Measurements from ENCODE around the gene OARD1.
"Not testable (repeated sequence)": the region's sequence is repeated elsewhere in the genome, so short reads cannot be mapped to it uniquely, and the experiment has no call there.

Gene OARD1

GRCh38 chr6:41028561-41029412, 43.4 kb downstream of the OARD1 start:
- H3K27ac ChIP-seq (ENCODE audit: low read depth, low read length) = no peak overlapping the region
- H3K4me3 ChIP-seq (ENCODE audit: low read depth in 1 of 5, low read length in 5 of 5) = peak overlapping the region in 4 of 5 donors; percentile 62 to 77 (median 74)
- H3K9ac ChIP-seq (ENCODE audit: low read length in 5 of 5) = peak overlapping the region in 4 of 5 donors; percentile 17 to 70 (median 62)
- no peaks in the 10 kb centered on the region for H3K36me3 ChIP-seq (ENCODE audit: control insufficient read depth in 5 of 5, insufficient read depth in 5 of 5, low read length in 5 of 5)
- no peaks in the 10 kb centered on the region for H3K9me3 ChIP-seq (ENCODE audit: control insufficient read depth in 5 of 5, low read length in 5 of 5)
- H3K27me3 ChIP-seq (ENCODE audit: control insufficient read depth in 5 of 5, insufficient read depth in 4 of 5, low read length in 5 of 5) = no peaks in the 10 kb centered on the region
- peaks cover 3 to 19% (median 15%) of the 10 kb centered on the region in 5 donors for H3K4me1 ChIP-seq (ENCODE audit: control insufficient read depth in 5 of 5, insufficient read depth in 5 of 5, low read length in 5 of 5)

- peak overlapping the region; percentile 51 to 77 (median 73) for H3K4me3 ChIP-seq (ENCODE audit: low read depth in 1 of 5, low read length in 5 of 5)
- peaks cover 3 to 19% (median 15%) of the 10 kb centered on the region in 5 donors for H3K4me1 ChIP-seq (ENCODE audit: control insufficient read depth in 5 of 5, insufficient read depth in 5 of 5, low read length in 5 of 5)
- no peaks in the 10 kb centered on the region for H3K9me3 ChIP-seq (ENCODE audit: control insufficient read depth in 5 of 5, low read length in 5 of 5)
- H3K27ac ChIP-seq (ENCODE audit: low read depth, low read length) = no peak overlapping the region
- H3K27me3 ChIP-seq (ENCODE audit: control insufficient read depth in 5 of 5, insufficient read depth in 4 of 5, low read length in 5 of 5) = no peaks in the 10 kb centered on the region
- H3K9ac ChIP-seq (ENCODE audit: low read length in 5 of 5) = peak overlapping the region in 4 of 5 donors; percentile 17 to 70 (median 62)
- no peaks in the 10 kb centered on the region for H3K36me3 ChIP-seq (ENCODE audit: control insufficient read depth in 5 of 5, insufficient read depth in 5 of 5, low read length in 5 of 5)
These were observed 44.2 kb downstream of the OARD1 start for GRCh38 chr6:41027799-41028560.

- no peaks in the 10 kb centered on the region for H3K36me3 ChIP-seq (ENCODE audit: control insufficient read depth in 5 of 5, insufficient read depth in 5 of 5, low read length in 5 of 5)
- peaks cover 3 to 19% (median 15%) of the 10 kb centered on the region in 5 donors for H3K4me1 ChIP-seq (ENCODE audit: control insufficient read depth in 5 of 5, insufficient read depth in 5 of 5, low read length in 5 of 5)
- H3K9me3 ChIP-seq (ENCODE audit: control insufficient read depth in 5 of 5, low read length in 5 of 5) = no peaks in the 10 kb centered on the region
- H3K9ac ChIP-seq (ENCODE audit: low read length in 5 of 5) = peak overlapping the region in 3 of 5 donors; percentile 50 to 70 (median 56)
- H3K27ac ChIP-seq (ENCODE audit: low read depth, low read length) = no peak overlapping the region
- peak overlapping the region in 4 of 5 donors; percentile 62 to 77 (median 74) for H3K4me3 ChIP-seq (ENCODE audit: low read depth in 1 of 5, low read length in 5 of 5)
- H3K27me3 ChIP-seq (ENCODE audit: control insufficient read depth in 5 of 5, insufficient read depth in 4 of 5, low read length in 5 of 5) = no peaks in the 10 kb centered on the region
These were observed 44.9 kb downstream of the OARD1 start for GRCh38 chr6:41027241-41027640.

- Histone ChIP-seq H3K4me3 (ENCODE audit: low read depth in 1 of 5, low read length in 5 of 5) (no peak overlapping the region), H3K9me3 (ENCODE audit: control insufficient read depth in 5 of 5, low read length in 5 of 5) (no peaks in the 10 kb centered on the region), H3K27me3 (ENCODE audit: control insufficient read depth in 5 of 5, insufficient read depth in 4 of 5, low read length in 5 of 5) (no peaks in the 10 kb centered on the region), H3K27ac (ENCODE audit: low read depth, low read length) (no peak overlapping the region), H3K9ac (ENCODE audit: low read length in 5 of 5) (no peak overlapping the region), H3K36me3 (ENCODE audit: control insufficient read depth in 5 of 5, insufficient read depth in 5 of 5, low read length in 5 of 5) (no peaks in the 10 kb centered on the region), H3K4me1 (ENCODE audit: control insufficient read depth in 5 of 5, insufficient read depth in 5 of 5, low read length in 5 of 5) (peaks cover 3 to 19% (median 15%) of the 10 kb centered on the region in 5 donors)
These were observed 46.1 kb downstream of the OARD1 start for GRCh38 chr6:41025966-41026530.

- Histone ChIP-seq H3K4me1 (ENCODE audit: control insufficient read depth in 5 of 5, insufficient read depth in 5 of 5, low read length in 5 of 5) (peaks cover 3 to 10% (median 9%) of the 10 kb centered on the region in 5 donors), H3K27ac (ENCODE audit: low read depth, low read length) (no peak overlapping the region), H3K27me3 (ENCODE audit: control insufficient read depth in 5 of 5, insufficient read depth in 4 of 5, low read length in 5 of 5) (no peaks in the 10 kb centered on the region), H3K4me3 (ENCODE audit: low read depth in 1 of 5, low read length in 5 of 5) (no peak overlapping the region), H3K36me3 (ENCODE audit: control insufficient read depth in 5 of 5, insufficient read depth in 5 of 5, low read length in 5 of 5) (no peaks in the 10 kb centered on the region), H3K9me3 (ENCODE audit: control insufficient read depth in 5 of 5, low read length in 5 of 5) (peaks cover 0 to 5% (median 0%) of the 10 kb centered on the region in 5 donors), H3K9ac (ENCODE audit: low read length in 5 of 5) (no peak overlapping the region)
These were observed 49.0 kb downstream of the OARD1 start for GRCh38 chr6:41023114-41023513.

- no peaks in the 10 kb centered on the region for H3K27me3 ChIP-seq (ENCODE audit: control insufficient read depth in 5 of 5, insufficient read depth in 4 of 5, low read length in 5 of 5)
- no peak overlapping the region for H3K9ac ChIP-seq (ENCODE audit: low read length in 5 of 5)
- peaks cover 0 to 2% (median under 1%) of the 10 kb centered on the region in 5 donors for H3K4me1 ChIP-seq (ENCODE audit: control insufficient read depth in 5 of 5, insufficient read depth in 5 of 5, low read length in 5 of 5)
- H3K27ac ChIP-seq (ENCODE audit: low read depth, low read length) = no peak overlapping the region
- H3K36me3 ChIP-seq (ENCODE audit: control insufficient read depth in 5 of 5, insufficient read depth in 5 of 5, low read length in 5 of 5) = no peaks in the 10 kb centered on the region
- H3K9me3 ChIP-seq (ENCODE audit: control insufficient read depth in 5 of 5, low read length in 5 of 5) = peaks cover 0 to 8% (median 0%) of the 10 kb centered on the region in 5 donors
- H3K4me3 ChIP-seq (ENCODE audit: low read depth in 1 of 5, low read length in 5 of 5) = no peak overlapping the region
These were observed 49.9 kb downstream of the OARD1 start for GRCh38 chr6:41022294-41022693.

- Histone ChIP-seq H3K9ac (ENCODE audit: low read length in 5 of 5) (no peak overlapping the region), H3K27me3 (ENCODE audit: control insufficient read depth in 5 of 5, insufficient read depth in 4 of 5, low read length in 5 of 5) (no peaks in the 10 kb centered on the region)
These were observed 50.3 kb downstream of the OARD1 start for GRCh38 chr6:41021832-41022231.

GRCh38 chr6:41017663-41018062, 54.5 kb downstream of the OARD1 start:
- H3K4me1 ChIP-seq (ENCODE audit: control insufficient read depth in 5 of 5, insufficient read depth in 5 of 5, low read length in 5 of 5) = no peaks in the 10 kb centered on the region
- H3K4me3 ChIP-seq (ENCODE audit: low read depth in 1 of 5, low read length in 5 of 5) = no peak overlapping the region
- H3K36me3 ChIP-seq (ENCODE audit: control insufficient read depth in 5 of 5, insufficient read depth in 5 of 5, low read length in 5 of 5) = no peaks in the 10 kb centered on the region
- peaks cover 0 to 8% (median 0%) of the 10 kb centered on the region in 5 donors for H3K9me3 ChIP-seq (ENCODE audit: control insufficient read depth in 5 of 5, low read length in 5 of 5)
- no peaks in the 10 kb centered on the region for H3K27me3 ChIP-seq (ENCODE audit: control insufficient read depth in 5 of 5, insufficient read depth in 4 of 5, low read length in 5 of 5)
- H3K27ac ChIP-seq (ENCODE audit: low read depth, low read length) = no peak overlapping the region
- H3K9ac ChIP-seq (ENCODE audit: low read length in 5 of 5) = no peak overlapping the region

More at GRCh38 chr6:41021832-41022231, 50.3 kb downstream of the OARD1 start:
- Histone ChIP-seq H3K9me3 (ENCODE audit: control insufficient read depth in 5 of 5, low read length in 5 of 5) (peaks cover 0 to 8% (median 0%) of the 10 kb centered on the region in 5 donors), H3K4me3 (ENCODE audit: low read depth in 1 of 5, low read length in 5 of 5) (no peak overlapping the region), H3K36me3 (ENCODE audit: control insufficient read depth in 5 of 5, insufficient read depth in 5 of 5, low read length in 5 of 5) (no peaks in the 10 kb centered on the region), H3K4me1 (ENCODE audit: control insufficient read depth in 5 of 5, insufficient read depth in 5 of 5, low read length in 5 of 5) (no peaks in the 10 kb centered on the region), H3K27ac (ENCODE audit: low read depth, low read length) (no peak overlapping the region)

- H3K27ac ChIP-seq (ENCODE audit: low read depth, low read length); H3K27me3 ChIP-seq (ENCODE audit: control insufficient read depth in 5 of 5, insufficient read depth in 4 of 5, low read length in 5 of 5); H3K9me3 ChIP-seq (ENCODE audit: control insufficient read depth in 5 of 5, low read length in 5 of 5); H3K36me3 ChIP-seq (ENCODE audit: control insufficient read depth in 5 of 5, insufficient read depth in 5 of 5, low read length in 5 of 5); H3K4me3 ChIP-seq (ENCODE audit: low read depth in 1 of 5, low read length in 5 of 5); H3K4me1 ChIP-seq (ENCODE audit: control insufficient read depth in 5 of 5, insufficient read depth in 5 of 5, low read length in 5 of 5); H3K9ac ChIP-seq (ENCODE audit: low read length in 5 of 5): not testable (repeated sequence)
These were observed 56.3 kb downstream of the OARD1 start for GRCh38 chr6:41015860-41016259.
